ENCODE results near the gene EPHB6.

- TF ChIP-seq CTCF (IDR thresholded peaks at IDR 0.05; ENCODE audit: poor library complexity, severe bottlenecking) (no peak), POLR2AphosphoS5 (IDR thresholded peaks at IDR 0.05) (no peak), RAD21 (conservative IDR thresholded peaks at IDR 0.05) (no peak), TAF1 (IDR thresholded peaks at IDR 0.05; ENCODE audit: low read depth) (no peak), EZH2 (IDR thresholded peaks at IDR 0.05; ENCODE audit: borderline replicate concordance, insufficient read depth, low read length, poor library complexity, severe bottlenecking) (no peak)
Observed at GRCh38 chr7:142913566-142913965, 58.7 kb downstream of the EPHB6 start.

Measured in neural cell (in vitro differentiated cells).